Prostate gland (tissue), 2 donors: Measurements from ENCODE around the gene GSTA3. TPM values are rescaled to one million over a fixed set of nuclear protein-coding genes. Genes with fewer than 3 reads are reported as not detected.
A peak's percentile ranks its signal among the peaks of the same experiment; 100 is the strongest.

Experiments used
- DNase-seq: peaks from one replicate; pipeline ENCODE4 v3.0.0-alpha.2; 2019; ENCODE audit warnings: low spot score
- H3K27ac ChIP-seq, 2 donors: fragments of 200-600 bp; sonication (generic); 2 replicates each; pipeline ENCODE4 v1.5.1; 2017 to 2019
- H3K27me3 ChIP-seq: fragments of 200-600 bp; sonication (generic); replicated peaks from 2 replicates; pipeline ENCODE4 v1.5.1; 2019; ENCODE audit not compliant: insufficient read depth
- H3K36me3 ChIP-seq, 2 donors: fragments of 200-600 bp; sonication (generic); 1 replicate in 1 of 2; 2 replicates in 1 of 2; pipeline versions ENCODE4 v1.5.1 to v1.8.1; 2017 to 2019
- H3K4me1 ChIP-seq: fragments of 200-600 bp; sonication (generic); replicated peaks from 2 replicates; pipeline ENCODE4 v1.5.1; 2019
- H3K4me3 ChIP-seq, 2 donors: fragments of 200-600 bp; sonication (generic); 2 replicates each; pipeline ENCODE4 v1.5.1; 2017 to 2019
- H3K9me3 ChIP-seq: fragments of 200-600 bp; sonication (generic); 2 replicates; pipeline ENCODE4 v1.5.1; 2017
- POLR2A ChIP-seq: fragments of 450-650 bp; IDR thresholded peaks from one replicate; pipeline ENCODE4 v1.6.1; 2016; ENCODE audit warnings: antibody characterized with exemption, mild to moderate bottlenecking
- POLR2AphosphoS5 ChIP-seq: sonication (generic); formaldehyde crosslinking; IDR thresholded peaks from one replicate; pipeline ENCODE4 v1.6.1; 2017; ENCODE audit warnings: antibody characterized with exemption
- WGBS: methylation state at CpG from one replicate; pipeline ENCODE4 v1.1.5; 2018; 5-methylcytosine and 5-hydroxymethylcytosine counted together
- intact Hi-C: fragments of 100-400 bp; cut with DNase I; formaldehyde crosslinking; loops from one replicate; pipeline ENCODE4 v1.14.2; 2022
- total RNA-seq, 2 donors: library from RNA; depleted of rRNA; stranded (reverse); fragments of >200 nt; gene quantifications; one replicate each; pipeline ENCODE4 v1.1.0, GENCODE V29; 2016
- TF ChIP-seq, protein P1 (sequence below), 4 experiments: fragments of 200-600 bp in 2 of 4; fragments of 450-650 bp in 2 of 4; sonication (generic) in 2 of 4; IDR thresholded peaks; 1 replicate in 3 of 4; 2 replicates in 1 of 4; pipeline ENCODE4 v1.5.1; 2016 to 2019; ENCODE audit warnings: antibody characterized with exemption in 4 of 4, mild to moderate bottlenecking in 2 of 4, moderate library complexity in 2 of 4

GSTA3 gene
- total RNA-seq, 2 donors from 2014 or later = 20.2 TPM; not detected in 1

DNA sequence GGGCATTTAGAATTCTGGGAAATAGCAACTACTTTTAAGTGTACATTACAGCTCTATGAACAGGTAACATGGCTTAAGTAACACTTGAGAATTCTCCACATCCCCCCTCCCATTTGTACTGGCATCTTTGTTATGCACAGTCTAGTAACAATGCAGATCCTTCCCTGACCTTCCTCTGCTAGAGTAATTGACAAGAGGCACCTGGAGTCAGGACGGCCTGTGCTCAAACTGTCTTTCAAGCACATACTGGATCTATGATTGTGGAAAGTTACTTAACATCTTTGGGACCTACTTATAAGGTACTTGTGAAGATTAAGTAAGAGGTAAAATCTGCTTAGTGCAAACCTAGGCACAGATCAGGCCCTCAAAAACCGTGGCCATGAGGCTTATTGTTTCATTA lies 21.9 kb upstream of the GSTA3 start:
- no peaks in the 10 kb centered on the region for H3K27me3 ChIP-seq
- H3K36me3 ChIP-seq = no peaks in the 10 kb centered on the region
- no peaks in the 10 kb centered on the region for H3K9me3 ChIP-seq
- no peak overlapping the region for H3K4me3 ChIP-seq
- no peaks in the 10 kb centered on the region for H3K4me1 ChIP-seq
- intact Hi-C loops = no loop called here
- no peak for TF ChIP-seq POLR2A
- TF ChIP-seq, protein P1, sequence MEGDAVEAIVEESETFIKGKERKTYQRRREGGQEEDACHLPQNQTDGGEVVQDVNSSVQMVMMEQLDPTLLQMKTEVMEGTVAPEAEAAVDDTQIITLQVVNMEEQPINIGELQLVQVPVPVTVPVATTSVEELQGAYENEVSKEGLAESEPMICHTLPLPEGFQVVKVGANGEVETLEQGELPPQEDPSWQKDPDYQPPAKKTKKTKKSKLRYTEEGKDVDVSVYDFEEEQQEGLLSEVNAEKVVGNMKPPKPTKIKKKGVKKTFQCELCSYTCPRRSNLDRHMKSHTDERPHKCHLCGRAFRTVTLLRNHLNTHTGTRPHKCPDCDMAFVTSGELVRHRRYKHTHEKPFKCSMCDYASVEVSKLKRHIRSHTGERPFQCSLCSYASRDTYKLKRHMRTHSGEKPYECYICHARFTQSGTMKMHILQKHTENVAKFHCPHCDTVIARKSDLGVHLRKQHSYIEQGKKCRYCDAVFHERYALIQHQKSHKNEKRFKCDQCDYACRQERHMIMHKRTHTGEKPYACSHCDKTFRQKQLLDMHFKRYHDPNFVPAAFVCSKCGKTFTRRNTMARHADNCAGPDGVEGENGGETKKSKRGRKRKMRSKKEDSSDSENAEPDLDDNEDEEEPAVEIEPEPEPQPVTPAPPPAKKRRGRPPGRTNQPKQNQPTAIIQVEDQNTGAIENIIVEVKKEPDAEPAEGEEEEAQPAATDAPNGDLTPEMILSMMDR (IDR thresholded peaks at IDR 0.05) = no peak
- no peak for TF ChIP-seq POLR2AphosphoS5
- H3K27ac ChIP-seq = no peak overlapping the region
- DNase-seq = no peak
- 81% methylated on average over 2 of the region's 2 CpGs for WGBS

DNA sequence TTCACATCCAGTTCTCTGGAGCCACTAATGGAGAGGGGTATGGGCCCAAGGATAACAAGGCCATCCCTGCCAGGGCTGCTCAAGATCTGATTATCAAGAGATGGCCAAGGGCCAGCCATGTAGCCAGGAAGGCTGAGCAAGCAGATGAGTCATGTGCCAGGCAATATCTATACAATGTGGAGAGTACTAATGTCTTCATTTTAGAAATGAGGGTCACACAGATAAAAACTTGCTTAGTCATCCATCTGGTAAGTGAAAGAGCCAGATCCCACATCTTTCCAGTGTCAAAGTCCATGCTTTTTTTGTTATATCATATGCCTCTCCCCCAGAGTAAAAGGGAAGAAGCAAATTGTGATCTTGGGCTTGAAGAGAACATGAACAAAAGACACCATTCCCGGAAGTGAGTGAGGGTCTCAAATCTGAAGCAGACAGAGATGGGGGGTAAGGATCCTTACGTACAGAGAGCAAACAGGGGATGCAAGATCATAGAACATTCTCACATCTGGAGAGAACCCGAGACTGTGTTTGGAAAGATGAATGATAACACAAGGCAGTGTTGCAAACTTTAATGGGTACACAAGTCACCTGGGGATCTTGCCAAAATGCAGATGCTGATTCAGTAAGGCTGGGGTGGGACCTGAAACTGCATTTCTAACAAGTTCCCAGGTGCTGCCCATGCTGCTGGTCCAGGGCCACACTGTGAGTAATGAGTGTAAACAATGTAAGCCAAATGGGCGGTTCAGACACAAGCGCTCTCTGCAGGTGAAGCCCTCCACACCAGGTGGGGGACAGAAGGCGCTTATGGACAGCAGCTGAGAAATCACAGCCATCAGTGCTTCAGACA lies 20.0 kb upstream of the GSTA3 start:
- H3K4me1 ChIP-seq = no peaks in the 10 kb centered on the region
- DNase-seq = peak; percentile 40
- H3K4me3 ChIP-seq = no peak overlapping the region
- no peaks in the 10 kb centered on the region for H3K9me3 ChIP-seq
- no peaks in the 10 kb centered on the region for H3K36me3 ChIP-seq
- no peak overlapping the region for H3K27ac ChIP-seq
- H3K27me3 ChIP-seq = no peaks in the 10 kb centered on the region
- intact Hi-C loops = no loop called here
- WGBS = 63% methylated on average over 6 of the region's 6 CpGs
- TF ChIP-seq, protein P1 (IDR thresholded peaks at IDR 0.05) = no peak
- TF ChIP-seq POLR2A = no peak
- TF ChIP-seq POLR2AphosphoS5 = no peak

DNA sequence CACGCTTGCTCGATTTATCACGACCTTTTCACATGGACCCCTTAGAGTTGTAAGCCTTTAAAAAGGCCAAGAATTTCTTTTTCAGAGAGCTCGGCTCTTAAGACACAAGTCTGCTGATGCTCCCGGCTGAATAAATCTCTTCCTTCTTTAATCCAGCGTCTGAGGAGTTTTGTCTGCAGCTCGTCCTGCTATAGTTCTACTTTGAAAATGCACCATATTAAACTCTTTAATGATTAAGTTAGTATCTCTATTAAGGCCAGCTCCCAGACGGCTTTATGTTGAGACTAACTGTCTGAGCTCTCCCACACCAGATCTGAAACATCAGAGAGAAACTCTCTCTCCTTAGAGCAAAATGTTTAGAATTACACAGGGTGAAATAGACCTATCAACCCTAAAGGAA lies 18.0 kb upstream of the GSTA3 start:
- Histone ChIP-seq H3K4me3 (no peak overlapping the region), H3K27ac (no peak overlapping the region), H3K27me3 (no peaks in the 10 kb centered on the region), H3K4me1 (no peaks in the 10 kb centered on the region), H3K9me3 (no peaks in the 10 kb centered on the region), H3K36me3 (no peaks in the 10 kb centered on the region)
- TF ChIP-seq POLR2AphosphoS5 (no peak), POLR2A (no peak)
- TF ChIP-seq, protein P1 (IDR thresholded peaks at IDR 0.05) = no peak
- no peak for DNase-seq
- 87% methylated on average over 8 of the region's 8 CpGs for WGBS
- intact Hi-C loops = no loop called here

DNA sequence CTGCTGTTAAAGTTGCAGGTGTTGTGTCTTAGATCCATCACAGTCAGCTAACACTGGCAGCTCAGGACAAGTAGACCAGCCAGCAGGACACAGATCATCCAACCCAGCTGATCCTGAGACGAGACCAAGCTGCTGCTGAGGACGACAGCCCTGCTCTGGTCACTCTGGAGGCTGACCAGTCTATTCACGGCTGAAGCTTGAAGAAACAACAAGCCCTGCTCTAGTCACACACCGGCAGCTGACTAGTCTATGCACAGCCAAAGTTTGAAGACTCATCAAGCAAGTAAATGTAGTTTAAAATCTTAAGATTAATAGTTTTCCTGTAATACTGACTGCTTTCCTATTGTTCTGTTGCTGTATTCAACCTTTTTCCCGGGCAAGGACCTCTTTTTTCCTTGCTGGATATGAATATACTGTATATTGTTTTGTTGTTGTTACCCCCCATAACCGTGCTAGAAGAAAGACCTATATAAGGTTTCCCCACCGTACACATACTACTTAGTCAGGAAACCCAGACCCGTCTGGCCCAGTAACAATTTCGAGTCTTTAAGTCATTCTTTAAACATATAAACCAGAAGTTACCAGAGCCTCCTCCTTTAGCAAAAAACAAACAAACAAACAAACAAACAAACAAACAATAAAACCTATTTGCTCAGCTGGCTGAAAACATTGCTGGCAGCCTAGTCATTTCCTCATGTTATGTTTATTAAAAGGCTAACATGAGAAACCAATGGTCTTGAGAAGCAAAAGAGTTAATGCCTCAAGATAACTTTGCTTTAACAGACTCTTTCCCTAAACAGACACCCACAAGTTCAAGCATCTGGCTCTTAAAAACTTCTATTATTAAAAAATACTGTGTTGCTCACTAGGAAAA lies 16.7 kb upstream of the GSTA3 start:
- TF ChIP-seq, protein P1 (IDR thresholded peaks at IDR 0.05) = no peak
- TF ChIP-seq POLR2AphosphoS5 (no peak), POLR2A (no peak)
- intact Hi-C loops = no loop called here

More for the DNA sequence above, 16.7 kb upstream of the GSTA3 start:
- whole genome bisulfite sequencing = 50% methylated on average over 9 of the region's 9 CpGs
- H3K4me1 ChIP-seq = no peaks in the 10 kb centered on the region
- no peak for DNase-seq
- no peaks in the 10 kb centered on the region for H3K9me3 ChIP-seq
- H3K36me3 ChIP-seq = no peaks in the 10 kb centered on the region
- H3K4me3 ChIP-seq = no peak overlapping the region
- H3K27ac ChIP-seq = no peak overlapping the region
- H3K27me3 ChIP-seq = no peaks in the 10 kb centered on the region
